H1 (cell line): ENCODE measurements around the gene STRIP2. TPM values are rescaled to one million over a fixed set of nuclear protein-coding genes. Genes with fewer than 3 reads are reported as not detected.

Experiments used
- CTCF ChIA-PET: fragments of 300-600 bp; sonication (Branson Sonifier 250); formaldehyde crosslinking; loops from one replicate; lab custom pipeline; 2021; ENCODE audit not compliant: partially characterized antibody; lab: Charles Lee
- POLR2A ChIA-PET: fragments of 300-600 bp; sonication (Branson Sonifier 250); formaldehyde crosslinking; loops from one replicate; lab custom pipeline; 2021; ENCODE audit warnings: inconsistent platforms; ENCODE audit not compliant: partially characterized antibody; lab: Charles Lee
- DNase-seq, 2 experiments: peaks; one replicate each; pipeline versions ENCODE4 v3.0.0 to v3.0.0-alpha.2; 2010 to 2022; ENCODE audit warnings: low spot score in 2 of 2, low read depth in 1 of 2, mixed read lengths in 1 of 2
- FAIRE-seq: peaks from 2 replicates; lab custom pipeline; 2011; peaks lifted over from hg19 to GRCh38; lab: Jason Lieb, UNC
- H2AFZ ChIP-seq: 2 replicates; pipeline ENCODE4 v1.8.1; 2012; ENCODE audit warnings: low read length, inconsistent platforms
- H2AK5ac ChIP-seq: 2 replicates; pipeline ENCODE4 v1.6.1; 2013; ENCODE audit warnings: low read depth, low read length
- H2BK120ac ChIP-seq: replicated peaks from 2 replicates; pipeline ENCODE3; 2013; ENCODE audit warnings: low read depth, low read length, inconsistent platforms
- H2BK12ac ChIP-seq: 2 replicates; pipeline ENCODE4 v1.6.1; 2013; ENCODE audit warnings: low read depth, low read length
- H2BK15ac ChIP-seq: 2 replicates; pipeline ENCODE4 v1.6.1; 2013; ENCODE audit warnings: low read length
- H2BK20ac ChIP-seq: 2 replicates; pipeline ENCODE4 v1.6.1; 2013; ENCODE audit warnings: low read length
- H2BK5ac ChIP-seq: 2 replicates; pipeline ENCODE4 v1.6.1; 2013; ENCODE audit warnings: low read depth, low read length
- H3K14ac ChIP-seq: 2 replicates; pipeline ENCODE4 v1.6.1; 2013; ENCODE audit warnings: inconsistent platforms; ENCODE audit not compliant: insufficient read length
- H3K18ac ChIP-seq: 2 replicates; pipeline ENCODE4 v1.6.1; 2013; ENCODE audit warnings: low read length; ENCODE audit errors: extremely low read depth
- H3K23ac ChIP-seq: 2 replicates; pipeline ENCODE4 v1.6.1; 2013; ENCODE audit warnings: inconsistent platforms; ENCODE audit not compliant: insufficient read length
- H3K23me2 ChIP-seq: 2 replicates; pipeline ENCODE4 v1.6.1; 2013; ENCODE audit warnings: low read depth, low read length
- H3K27ac ChIP-seq: 2 replicates; pipeline ENCODE4 v1.6.1; 2011; ENCODE audit warnings: low read depth, low read length, inconsistent platforms
- H3K27me3 ChIP-seq, 4 experiments: replicated peaks in 1 of 4; 1 replicate in 1 of 4; 2 replicates in 3 of 4; pipeline versions ENCODE4 v1.6.1 to v1.8.1; 2011 to 2013; ENCODE audit warnings: low read length in 3 of 4, mild to moderate bottlenecking in 3 of 4, inconsistent platforms in 2 of 4, mixed read lengths in 2 of 4, moderate library complexity in 1 of 4; ENCODE audit not compliant: control insufficient read depth in 3 of 4, insufficient read depth in 3 of 4; ENCODE audit errors: extremely low read depth in 1 of 4
- H3K36me3 ChIP-seq, 4 experiments: 2 replicates each; pipeline versions ENCODE4 v1.6.1 to v1.8.1; 2011 to 2013; ENCODE audit warnings: mild to moderate bottlenecking in 4 of 4, low read length in 3 of 4, moderate library complexity in 2 of 4, control low read depth in 1 of 4, inconsistent platforms in 1 of 4; ENCODE audit not compliant: insufficient read depth in 4 of 4, control insufficient read depth in 2 of 4
- H3K4ac ChIP-seq: replicated peaks from 2 replicates; pipeline ENCODE3; 2013; ENCODE audit warnings: low read length, low read depth, mixed read lengths, inconsistent platforms; ENCODE audit not compliant: insufficient read length
- H3K4me1 ChIP-seq, 4 experiments: replicated peaks in 1 of 4; 1 replicate in 1 of 4; 2 replicates in 3 of 4; pipeline versions ENCODE4 v1.6.1 to v1.8.1; 2011 to 2013; ENCODE audit warnings: low read length in 3 of 4, inconsistent platforms in 2 of 4, mixed read lengths in 1 of 4; ENCODE audit not compliant: insufficient read depth in 4 of 4, control insufficient read depth in 3 of 4
- H3K4me2 ChIP-seq, 2 experiments: 2 replicates each; pipeline versions ENCODE4 v1.6.1 to v1.8.1; 2011 to 2013; ENCODE audit warnings: low read depth in 2 of 2, low read length in 2 of 2, control low read depth in 1 of 2, inconsistent platforms in 1 of 2, mild to moderate bottlenecking in 1 of 2; ENCODE audit not compliant: insufficient read depth in 1 of 2
- H3K4me3 ChIP-seq, 4 experiments: fragments of 200-600, 300-600 bp in 1 of 4; sonication (generic), shearing (Covaris generic), sonication (Bioruptor Twin) in 1 of 4; 2 replicates each; pipeline versions ENCODE4 v1.5.1 to v1.8.1; 2011 to 2016; ENCODE audit warnings: low read length in 4 of 4, low read depth in 3 of 4, control low read depth in 2 of 4, inconsistent platforms in 2 of 4, mild to moderate bottlenecking in 2 of 4, mixed read lengths in 1 of 4, moderate library complexity in 1 of 4; ENCODE audit not compliant: insufficient read depth in 2 of 4; ENCODE audit errors: extremely low read depth in 1 of 4
- H3K56ac ChIP-seq: replicated peaks from 2 replicates; pipeline ENCODE3; 2013; ENCODE audit warnings: low read depth, mild to moderate bottlenecking, mixed read lengths, low read length, inconsistent platforms; ENCODE audit not compliant: insufficient read length
- H3K79me1 ChIP-seq: 2 replicates; pipeline ENCODE4 v1.6.1; 2013; ENCODE audit warnings: low read depth, low read length, control low read depth
- H3K79me2 ChIP-seq, 2 experiments: 2 replicates each; pipeline versions ENCODE4 v1.6.1 to v1.8.1; 2012 to 2013; ENCODE audit warnings: low read length in 2 of 2, mild to moderate bottlenecking in 2 of 2, inconsistent platforms in 1 of 2; ENCODE audit not compliant: insufficient read depth in 2 of 2, control insufficient read depth in 1 of 2
- H3K9ac ChIP-seq, 4 experiments: replicated peaks in 1 of 4; 1 replicate in 1 of 4; 2 replicates in 3 of 4; pipeline versions ENCODE4 v1.6.1 to v1.8.1; 2011 to 2013; ENCODE audit warnings: low read depth in 3 of 4, low read length in 3 of 4, control low read depth in 2 of 4, mild to moderate bottlenecking in 2 of 4, moderate library complexity in 2 of 4, inconsistent platforms in 1 of 4; ENCODE audit errors: extremely low read depth in 1 of 4
- H3K9me3 ChIP-seq, 2 experiments: 2 replicates each; pipeline versions ENCODE4 v1.6.1 to v1.8.1; 2012 to 2013; ENCODE audit warnings: mild to moderate bottlenecking in 2 of 2, moderate library complexity in 2 of 2, control low read depth in 1 of 2, inconsistent platforms in 1 of 2, low read depth in 1 of 2, low read length in 1 of 2, mixed read lengths in 1 of 2; ENCODE audit not compliant: insufficient read depth in 2 of 2
- H4K20me1 ChIP-seq, 2 experiments: replicated peaks in 1 of 2; 2 replicates each; pipeline versions ENCODE3 to v1.8.1; 2011 to 2013; ENCODE audit warnings: inconsistent platforms in 2 of 2, low read length in 2 of 2, mild to moderate bottlenecking in 1 of 2; ENCODE audit not compliant: insufficient read depth in 2 of 2, control insufficient read depth in 1 of 2
- H4K5ac ChIP-seq: 2 replicates; pipeline ENCODE4 v1.6.1; 2013; ENCODE audit warnings: low read length, low read depth, mixed read lengths, inconsistent platforms; ENCODE audit not compliant: insufficient read length
- H4K8ac ChIP-seq: 2 replicates; pipeline ENCODE4 v1.8.0; 2013; ENCODE audit warnings: mild to moderate bottlenecking, moderate library complexity, low read length, inconsistent platforms; ENCODE audit not compliant: insufficient read depth; ENCODE audit errors: extremely low read depth
- H4K91ac ChIP-seq: replicated peaks from 2 replicates; pipeline ENCODE3; 2013; ENCODE audit warnings: low read length, mixed read lengths, inconsistent platforms; ENCODE audit not compliant: insufficient read length
- CREB1 ChIP-seq: IDR thresholded peaks from 2 replicates; pipeline ENCODE4 v1.6.1; 2012; ENCODE audit warnings: inconsistent platforms
- CTBP2 ChIP-seq: IDR thresholded peaks from 2 replicates; pipeline ENCODE4 v1.7.0; 2011; ENCODE audit warnings: borderline replicate concordance, mild to moderate bottlenecking, moderate library complexity, mixed read lengths, low read length; ENCODE audit not compliant: insufficient read depth, insufficient read length
- EGR1 ChIP-seq: IDR thresholded peaks from 2 replicates; pipeline ENCODE4 v1.6.1; 2011; ENCODE audit warnings: low read depth, low read length, borderline replicate concordance
- KDM5A ChIP-seq: fragments of 200-600 bp; IDR thresholded peaks from 2 replicates; pipeline ENCODE4 v1.7.1; 2012; ENCODE audit warnings: mild to moderate bottlenecking, low read length, inconsistent platforms, mixed read lengths
- TAF7 ChIP-seq: optimal IDR thresholded peaks from 2 replicates; pipeline ENCODE3; 2011; ENCODE audit warnings: low read depth, mild to moderate bottlenecking, inconsistent platforms, low read length, moderate library complexity, borderline replicate concordance
- TEAD4 ChIP-seq: IDR thresholded peaks from 2 replicates; pipeline ENCODE4 v1.6.1; 2012; ENCODE audit warnings: low read depth, low read length, inconsistent platforms, mixed read lengths
- WGBS, 2 experiments: shearing (Covaris generic) in 1 of 2; methylation state at CpG; one replicate each; pipeline versions ENCODE4 v1.1.6 to v1.1.7; 2013 to 2015; ENCODE audit warnings: low lambda C conversion rate in 2 of 2, mixed read lengths in 2 of 2, inconsistent platforms in 1 of 2, low coverage in 1 of 2, missing lambda C conversion rate in 1 of 2; ENCODE audit not compliant: insufficient replicate concordance in 2 of 2, insufficient coverage in 1 of 2, insufficient read length in 1 of 2; ENCODE audit errors: extremely low coverage in 1 of 2, missing lambda C conversion rate in 1 of 2; 5-methylcytosine and 5-hydroxymethylcytosine counted together
- polyA plus RNA-seq, 7 experiments: library from polyadenylated mRNA; depleted of rRNA in 3 of 7; stranded (reverse) in 5 of 7; unstranded in 2 of 7; fragments of >200 nt in 5 of 7; fragments of 200-250 nt in 2 of 7; gene quantifications; 1 replicate in 5 of 7; 2 replicates in 1 of 7; 4 replicates in 1 of 7; pipeline versions ENCODE4 v1.2.1 to v1.2.3, GENCODE V29; 2011 to 2013; ENCODE audit warnings: missing spikeins in 2 of 7, mixed read lengths in 2 of 7
- total RNA-seq: library from RNA; stranded (reverse); fragmentation: NEBNext Ultra II Directional; extraction: Animal tissue kit (Norgen Biotek cat#: 25700); gene quantifications from 2 replicates; pipeline ENCODE4 v1.2.1, GENCODE V29; 2021

Gene STRIP2
- total and polyA plus RNA-seq, 2 of the 8 experiments (the other 6 are each of a cell fraction or from before 2014, with no cell fraction given): 5.3 to 8.2 TPM

DNA sequence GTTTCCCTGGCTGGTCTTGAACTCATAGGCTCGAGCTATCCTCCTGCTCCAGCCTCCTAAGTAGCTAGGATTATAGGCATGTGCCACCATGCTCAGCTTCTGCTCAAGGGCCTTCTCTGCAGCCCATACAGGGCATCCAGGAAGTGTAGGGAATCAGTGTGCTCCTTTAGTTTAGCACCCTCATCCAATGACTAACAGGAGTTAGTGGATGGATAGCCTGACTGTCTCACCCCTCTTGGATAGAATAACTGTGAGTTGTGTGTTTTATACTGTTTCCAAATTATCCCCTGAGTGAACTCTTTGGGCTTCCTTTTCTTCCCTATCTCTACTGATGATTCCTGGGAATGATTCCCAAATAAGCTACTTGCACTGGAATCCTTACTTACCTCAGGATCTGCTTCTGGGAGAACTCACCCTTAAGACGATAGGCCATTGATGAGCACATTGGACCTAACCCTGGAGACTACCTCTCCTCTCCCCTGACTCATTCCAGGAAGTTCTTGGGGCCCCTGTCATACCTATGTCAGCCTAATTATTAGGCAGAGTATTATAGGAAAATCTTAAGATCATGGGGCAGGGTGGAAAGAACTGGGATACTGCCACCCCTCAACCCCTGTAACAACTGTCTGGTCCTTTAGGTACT is 18.5 kb downstream of the STRIP2 start:
- H3K14ac ChIP-seq: no peak overlapping the region
- no peak overlapping the region for H3K23ac ChIP-seq
- H3K79me1 ChIP-seq: no peaks in the 10 kb centered on the region
- no peak for TF ChIP-seq KDM5A
- no peak for TF ChIP-seq TEAD4
- TF ChIP-seq CREB1: no peak
- no peak for TF ChIP-seq EGR1
- no peak for TF ChIP-seq CTBP2
- TF ChIP-seq TAF7: no peak
- 85% methylated on average over 2 of the region's 2 CpGs; no CpG with 5 or more reads in 1 of the 2 experiments for WGBS, 2 experiments
- no peaks in the 10 kb centered on the region for H4K20me1 ChIP-seq
- no peaks in the 10 kb centered on the region for H3K4me1 ChIP-seq
- no peak overlapping the region for H4K8ac ChIP-seq
- H3K36me3 ChIP-seq: peaks cover 6 to 42% (median 19%) of the 10 kb centered on the region in 4 experiments; a peak in 7 of 8 replicates
- no peak overlapping the region for H2BK120ac ChIP-seq
- no peak overlapping the region for H3K4me2 ChIP-seq
- H2BK15ac ChIP-seq: no peak overlapping the region
- H3K9ac ChIP-seq: no peak overlapping the region
- H2AFZ ChIP-seq: no peak overlapping the region
- no peak overlapping the region for H3K4me3 ChIP-seq
- H4K5ac ChIP-seq: no peak overlapping the region
- H2BK12ac ChIP-seq: no peak overlapping the region
- no peak overlapping the region for H2AK5ac ChIP-seq
- FAIRE-seq: no peak
- ChIA-PET CTCF (interaction anchor here (0.9 to 2.2 kb wide), 10 partner anchors 11 to 354 kb away, joined by 3 to 9 read pairs (median 4); no protein-coding TSS in a partner anchor), POLR2A (interaction anchor here (2.0 kb wide), 1 partner anchor 19 kb away, joined by 6 read pairs; the partner anchor contains the start of gene STRIP2)
- no peaks in the 10 kb centered on the region for H3K23me2 ChIP-seq
- peaks cover 4% of the 10 kb centered on the region in 2 experiments; a peak in 2 of 4 replicates for H3K9me3 ChIP-seq
- H3K4ac ChIP-seq: no peak overlapping the region
- no peak overlapping the region for H3K27ac ChIP-seq
- no peak overlapping the region for H3K18ac ChIP-seq
- H3K27me3 ChIP-seq: no peaks in the 10 kb centered on the region
- no peak overlapping the region for H2BK20ac ChIP-seq
- H4K91ac ChIP-seq: no peak overlapping the region
- DNase-seq: no peak
- H3K79me2 ChIP-seq: no peaks in the 10 kb centered on the region; a peak in 1 of 4 replicates
- no peak overlapping the region for H3K56ac ChIP-seq
- no peak overlapping the region for H2BK5ac ChIP-seq
